HepG2 (cell line): ENCODE results near the gene CDYL2.

ENCODE experiments used
- KLF16 ChIP-seq, 2 experiments: sonication (generic) in 1 of 2; formaldehyde crosslinking in 1 of 2; IDR thresholded peaks; 2 replicates each; pipeline versions ENCODE4 v1.6.1 to v1.8.0; 2016 to 2023; ENCODE audit warnings: missing genetic modification reagents in 2 of 2, missing compliant biosample characterization in 1 of 2
- PCBP2 ChIP-seq: fragments of 200-400 bp; formaldehyde crosslinking; optimal IDR thresholded peaks from 2 replicates; pipeline ENCODE3; 2018; ENCODE audit warnings: low read length, low read depth; ENCODE audit not compliant: poor library complexity, severe bottlenecking
- POLR2A ChIP-seq, 2 experiments: IDR thresholded peaks; 2 replicates each; pipeline ENCODE4 v1.6.1; 2011; ENCODE audit warnings: low read depth in 2 of 2, low read length in 2 of 2, mild to moderate bottlenecking in 1 of 2, moderate library complexity in 1 of 2; ENCODE audit not compliant: insufficient read depth in 1 of 2
- SMARCC2 ChIP-seq: fragments of 450-650 bp; IDR thresholded peaks from 2 replicates; pipeline ENCODE4 v1.6.1; 2017; ENCODE audit warnings: antibody characterized with exemption, mild to moderate bottlenecking
- ZBTB38 ChIP-seq: sonication (generic); formaldehyde crosslinking; IDR thresholded peaks from 2 replicates; pipeline ENCODE4 v1.5.1; 2020; ENCODE audit warnings: mild to moderate bottlenecking, missing genetic modification reagents
- ZFP36 ChIP-seq: fragments of 150-350 bp; IDR thresholded peaks from 2 replicates; pipeline ENCODE4 v1.6.1; 2018; ENCODE audit warnings: borderline replicate concordance, low read length, low read depth; ENCODE audit not compliant: partially characterized antibody
- ZNF3 ChIP-seq: IDR thresholded peaks from 2 replicates; pipeline ENCODE4 v1.7.0; 2017; ENCODE audit warnings: inconsistent platforms
- ZNF460 ChIP-seq: sonication (generic); formaldehyde crosslinking; IDR thresholded peaks from 2 replicates; pipeline ENCODE4 v1.5.1; 2020; ENCODE audit warnings: missing genetic modification reagents, mild to moderate bottlenecking, borderline replicate concordance
- ZNF589 ChIP-seq: sonication (generic); formaldehyde crosslinking; conservative IDR thresholded peaks from 2 replicates; pipeline ENCODE4 v1.8.0; 2022; ENCODE audit warnings: mild to moderate bottlenecking, moderate library complexity, missing genetic modification reagents
- TF ChIP-seq, protein P1 (sequence below): sonication (generic); formaldehyde crosslinking; IDR thresholded peaks from 2 replicates; pipeline ENCODE4 v1.4.0; 2020; ENCODE audit warnings: missing genetic modification reagents
- TF ChIP-seq, protein P2 (sequence below): sonication (generic); formaldehyde crosslinking; IDR thresholded peaks from 2 replicates; pipeline ENCODE4 v1.4.0; 2020; ENCODE audit warnings: mild to moderate bottlenecking, missing genetic modification reagents
- TF ChIP-seq, protein P3 (sequence below): sonication (generic); formaldehyde crosslinking; IDR thresholded peaks from 2 replicates; pipeline ENCODE4 v1.8.1; 2023; ENCODE audit warnings: mild to moderate bottlenecking, missing genetic modification reagents, borderline replicate concordance

DNA sequence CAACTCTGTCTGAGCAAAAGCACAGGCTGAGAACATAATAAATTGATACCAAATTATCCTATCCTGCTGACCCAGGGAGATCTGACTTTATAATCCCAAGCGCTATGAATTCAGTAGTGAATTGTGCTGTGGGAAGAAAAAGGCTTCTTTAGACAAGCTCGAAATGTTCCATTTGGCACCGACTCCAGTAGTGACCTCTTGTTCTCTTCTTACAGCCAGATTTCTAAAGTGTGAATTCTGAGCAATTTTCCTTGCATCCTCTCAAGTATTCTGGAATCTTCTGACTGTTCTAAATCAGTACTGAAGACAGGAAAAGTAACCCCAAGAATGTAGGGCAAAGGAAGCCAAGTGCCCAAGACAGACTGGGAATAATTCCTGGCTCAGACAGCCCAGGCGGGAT lies 58.2 kb downstream of the CDYL2 start:
- TF ChIP-seq POLR2A (IDR thresholded peaks at IDR 0.05; ENCODE audit: insufficient read depth in 1 of 2, low read depth in 2 of 2, low read length in 2 of 2) (no peak), PCBP2 (no peak), ZNF460 (CRISPR knock-in tag) (no peak), ZNF589 (CRISPR knock-in tag) (no peak), ZFP36 (no peak), SMARCC2 (no peak), KLF16 (CRISPR knock-in tag; IDR thresholded peaks at IDR 0.05) (no peak), ZNF3 (CRISPR knock-in tag) (no peak), ZBTB38 (no peak)
- TF ChIP-seq, protein P1, sequence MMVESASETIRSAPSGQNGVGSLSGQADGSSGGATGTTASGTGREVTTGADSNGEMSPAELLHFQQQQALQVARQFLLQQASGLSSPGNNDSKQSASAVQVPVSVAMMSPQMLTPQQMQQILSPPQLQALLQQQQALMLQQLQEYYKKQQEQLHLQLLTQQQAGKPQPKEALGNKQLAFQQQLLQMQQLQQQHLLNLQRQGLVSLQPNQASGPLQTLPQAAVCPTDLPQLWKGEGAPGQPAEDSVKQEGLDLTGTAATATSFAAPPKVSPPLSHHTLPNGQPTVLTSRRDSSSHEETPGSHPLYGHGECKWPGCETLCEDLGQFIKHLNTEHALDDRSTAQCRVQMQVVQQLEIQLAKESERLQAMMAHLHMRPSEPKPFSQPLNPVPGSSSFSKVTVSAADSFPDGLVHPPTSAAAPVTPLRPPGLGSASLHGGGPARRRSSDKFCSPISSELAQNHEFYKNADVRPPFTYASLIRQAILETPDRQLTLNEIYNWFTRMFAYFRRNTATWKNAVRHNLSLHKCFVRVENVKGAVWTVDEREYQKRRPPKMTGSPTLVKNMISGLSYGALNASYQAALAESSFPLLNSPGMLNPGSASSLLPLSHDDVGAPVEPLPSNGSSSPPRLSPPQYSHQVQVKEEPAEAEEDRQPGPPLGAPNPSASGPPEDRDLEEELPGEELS = no peak
- TF ChIP-seq, protein P2, sequence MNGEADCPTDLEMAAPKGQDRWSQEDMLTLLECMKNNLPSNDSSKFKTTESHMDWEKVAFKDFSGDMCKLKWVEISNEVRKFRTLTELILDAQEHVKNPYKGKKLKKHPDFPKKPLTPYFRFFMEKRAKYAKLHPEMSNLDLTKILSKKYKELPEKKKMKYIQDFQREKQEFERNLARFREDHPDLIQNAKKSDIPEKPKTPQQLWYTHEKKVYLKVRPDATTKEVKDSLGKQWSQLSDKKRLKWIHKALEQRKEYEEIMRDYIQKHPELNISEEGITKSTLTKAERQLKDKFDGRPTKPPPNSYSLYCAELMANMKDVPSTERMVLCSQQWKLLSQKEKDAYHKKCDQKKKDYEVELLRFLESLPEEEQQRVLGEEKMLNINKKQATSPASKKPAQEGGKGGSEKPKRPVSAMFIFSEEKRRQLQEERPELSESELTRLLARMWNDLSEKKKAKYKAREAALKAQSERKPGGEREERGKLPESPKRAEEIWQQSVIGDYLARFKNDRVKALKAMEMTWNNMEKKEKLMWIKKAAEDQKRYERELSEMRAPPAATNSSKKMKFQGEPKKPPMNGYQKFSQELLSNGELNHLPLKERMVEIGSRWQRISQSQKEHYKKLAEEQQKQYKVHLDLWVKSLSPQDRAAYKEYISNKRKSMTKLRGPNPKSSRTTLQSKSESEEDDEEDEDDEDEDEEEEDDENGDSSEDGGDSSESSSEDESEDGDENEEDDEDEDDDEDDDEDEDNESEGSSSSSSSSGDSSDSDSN (CRISPR knock-in tag) = no peak
- TF ChIP-seq, protein P3, sequence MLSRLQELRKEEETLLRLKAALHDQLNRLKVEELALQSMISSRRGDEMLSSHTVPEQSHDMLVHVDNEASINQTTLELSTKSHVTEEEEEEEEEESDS (CRISPR knock-in tag) = no peak
